ENCODE measurements around the gene SIRPB2. TPM values are rescaled to one million over a fixed set of nuclear protein-coding genes. Genes with fewer than 3 reads are reported as not detected.

The SIRPB2 gene
- total RNA-seq, 4 donors from 2014 or later, result 4.7 to 8.1 (median 6.2) TPM

GRCh38 chr20:1463971-1464570, 27.1 kb downstream of the SIRPB2 start:
- intact Hi-C loops (cut with DNase I), result loop anchor here (10.0 kb wide), 1 partner anchor 1001 kb away; no protein-coding TSS in a partner anchor

GRCh38 chr20:1462834-1463233, 28.4 kb downstream of the SIRPB2 start:
- no peaks in the 10 kb centered on the region for H3K27me3 ChIP-seq
- 81% methylated on average over 3 of the region's 3 CpGs for WGBS
- DNase-seq (ENCODE audit: extremely low spot score), result no peak
- TF ChIP-seq POLR2A (IDR thresholded peaks at IDR 0.05; ENCODE audit: low read depth), result no peak
- no peak for TF ChIP-seq CTCF (IDR thresholded peaks at IDR 0.05)
- TF ChIP-seq POLR2AphosphoS5 (IDR thresholded peaks at IDR 0.05), result no peak
- no peak for TF ChIP-seq EP300 (IDR thresholded peaks at IDR 0.05)
- peaks cover 29 to 51% (median 39%) of the 10 kb centered on the region in 4 donors for H3K4me1 ChIP-seq
- intact Hi-C loops (cut with DNase I), result loop anchor here (10.0 kb wide), 1 partner anchor 1002 kb away; no protein-coding TSS in a partner anchor
- H3K36me3 ChIP-seq, result peaks cover 2 to 66% (median 49%) of the 10 kb centered on the region in 4 donors
- no peak overlapping the region for H3K27ac ChIP-seq (replicated peaks in 1 of 4)
- no peak overlapping the region for H3K4me3 ChIP-seq
- no peaks in the 10 kb centered on the region for H3K9me3 ChIP-seq

More at GRCh38 chr20:1463971-1464570, 27.1 kb downstream of the SIRPB2 start:
- TF ChIP-seq EP300 (IDR thresholded peaks at IDR 0.05) (no peak), CTCF (IDR thresholded peaks at IDR 0.05) (no peak), POLR2A (IDR thresholded peaks at IDR 0.05; ENCODE audit: low read depth) (no peak), POLR2AphosphoS5 (IDR thresholded peaks at IDR 0.05) (no peak)
- no peaks in the 10 kb centered on the region for H3K9me3 ChIP-seq
- H3K4me1 ChIP-seq, result peaks cover 29 to 51% (median 39%) of the 10 kb centered on the region in 4 donors
- no peak overlapping the region for H3K4me3 ChIP-seq
- no peak overlapping the region for H3K27ac ChIP-seq (replicated peaks in 1 of 4)
- DNase-seq (ENCODE audit: extremely low spot score), result no peak
- H3K36me3 ChIP-seq, result peaks cover 0 to 54% (median 37%) of the 10 kb centered on the region in 4 donors
- H3K27me3 ChIP-seq, result no peaks in the 10 kb centered on the region
- 97% methylated on average over 9 of the region's 9 CpGs for WGBS

- H3K9me3 ChIP-seq, result no peaks in the 10 kb centered on the region
- TF ChIP-seq EP300 (IDR thresholded peaks at IDR 0.05), result no peak
- no peak for DNase-seq (ENCODE audit: extremely low spot score)
- 89% methylated on average over 3 of the region's 3 CpGs for WGBS
- no peak overlapping the region for H3K4me3 ChIP-seq
- H3K36me3 ChIP-seq, result peaks cover 9 to 74% (median 57%) of the 10 kb centered on the region in 4 donors
- H3K27me3 ChIP-seq, result no peaks in the 10 kb centered on the region
- H3K4me1 ChIP-seq, result peaks cover 26 to 45% (median 36%) of the 10 kb centered on the region in 4 donors
- no peak overlapping the region for H3K27ac ChIP-seq (replicated peaks in 1 of 4)
- intact Hi-C loops (cut with DNase I), result loop anchor here (10.0 kb wide), 1 partner anchor 1003 kb away; no protein-coding TSS in a partner anchor
These were observed 29.2 kb downstream of the SIRPB2 start for GRCh38 chr20:1462001-1462400.

GRCh38 chr20:1460275-1460674, 30.9 kb downstream of the SIRPB2 start:
- WGBS, result 96% methylated on average over 2 of the region's 2 CpGs

More at GRCh38 chr20:1460275-1460674, 30.9 kb downstream of the SIRPB2 start:
- TF ChIP-seq POLR2A (IDR thresholded peaks at IDR 0.05; ENCODE audit: low read depth) (no peak), POLR2AphosphoS5 (IDR thresholded peaks at IDR 0.05) (no peak), EP300 (IDR thresholded peaks at IDR 0.05) (no peak), CTCF (IDR thresholded peaks at IDR 0.05) (no peak)
- no peak overlapping the region for H3K27ac ChIP-seq (replicated peaks in 1 of 4)
- H3K9me3 ChIP-seq, result no peaks in the 10 kb centered on the region
- intact Hi-C loops (cut with DNase I), result loop anchor here (10.0 kb wide), 1 partner anchor 1005 kb away; no protein-coding TSS in a partner anchor
- H3K27me3 ChIP-seq, result no peaks in the 10 kb centered on the region
- peaks cover 19 to 92% (median 74%) of the 10 kb centered on the region in 4 donors for H3K36me3 ChIP-seq
- no peak overlapping the region for H3K4me3 ChIP-seq
- no peak for DNase-seq (ENCODE audit: extremely low spot score)
- peaks cover 18 to 34% (median 25%) of the 10 kb centered on the region in 4 donors for H3K4me1 ChIP-seq
